Kidney epithelial cell (primary cell): ENCODE results near the gene RAB33A. TPM values are rescaled to one million over a fixed set of nuclear protein-coding genes. Genes with fewer than 3 reads are reported as not detected.
"Not testable (repeated sequence)": the region's sequence is repeated elsewhere in the genome, so short reads cannot be mapped to it uniquely, and the experiment has no call there.

Experiments
- DNase-seq: peaks from one replicate; pipeline ENCODE4 v3.0.0-alpha.2; 2010; ENCODE audit warnings: low read depth
- H3K27me3 ChIP-seq: 2 replicates; pipeline ENCODE4 v1.6.0; 2011; ENCODE audit warnings: low read length; ENCODE audit not compliant: control insufficient read depth, insufficient read depth
- H3K36me3 ChIP-seq: 2 replicates; pipeline ENCODE4 v1.5.1; 2011; ENCODE audit warnings: low read length; ENCODE audit not compliant: control insufficient read depth, insufficient read depth
- H3K4me3 ChIP-seq: 2 replicates; pipeline ENCODE4 v1.5.1; 2011; ENCODE audit warnings: low read depth, mild to moderate bottlenecking, control low read depth, low read length
- total RNA-seq: library from RNA; depleted of rRNA; stranded (reverse); fragments of >200 nt; gene quantifications from 2 replicates; pipeline ENCODE4 v1.2.3, GENCODE V29; 2015
- TF ChIP-seq, protein P1 (sequence below): IDR thresholded peaks from 2 replicates; pipeline ENCODE4 v1.5.1; 2011; ENCODE audit warnings: mild to moderate bottlenecking, moderate library complexity, low read length, control low read depth, inconsistent platforms; ENCODE audit not compliant: insufficient read depth, poor library complexity, severe bottlenecking

RAB33A gene
- total RNA-seq, 1 donor from 2014 or later, result 3.2 TPM

- Histone ChIP-seq H3K4me3 (no peak overlapping the region), H3K27me3 (no peaks in the 10 kb centered on the region), H3K36me3 (no peaks in the 10 kb centered on the region)
- no peak for DNase-seq
- TF ChIP-seq, protein P1, sequence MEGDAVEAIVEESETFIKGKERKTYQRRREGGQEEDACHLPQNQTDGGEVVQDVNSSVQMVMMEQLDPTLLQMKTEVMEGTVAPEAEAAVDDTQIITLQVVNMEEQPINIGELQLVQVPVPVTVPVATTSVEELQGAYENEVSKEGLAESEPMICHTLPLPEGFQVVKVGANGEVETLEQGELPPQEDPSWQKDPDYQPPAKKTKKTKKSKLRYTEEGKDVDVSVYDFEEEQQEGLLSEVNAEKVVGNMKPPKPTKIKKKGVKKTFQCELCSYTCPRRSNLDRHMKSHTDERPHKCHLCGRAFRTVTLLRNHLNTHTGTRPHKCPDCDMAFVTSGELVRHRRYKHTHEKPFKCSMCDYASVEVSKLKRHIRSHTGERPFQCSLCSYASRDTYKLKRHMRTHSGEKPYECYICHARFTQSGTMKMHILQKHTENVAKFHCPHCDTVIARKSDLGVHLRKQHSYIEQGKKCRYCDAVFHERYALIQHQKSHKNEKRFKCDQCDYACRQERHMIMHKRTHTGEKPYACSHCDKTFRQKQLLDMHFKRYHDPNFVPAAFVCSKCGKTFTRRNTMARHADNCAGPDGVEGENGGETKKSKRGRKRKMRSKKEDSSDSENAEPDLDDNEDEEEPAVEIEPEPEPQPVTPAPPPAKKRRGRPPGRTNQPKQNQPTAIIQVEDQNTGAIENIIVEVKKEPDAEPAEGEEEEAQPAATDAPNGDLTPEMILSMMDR, result no peak
These were observed 53.0 kb downstream of the RAB33A start for GRCh38 chrX:130224810-130225209.

DNA sequence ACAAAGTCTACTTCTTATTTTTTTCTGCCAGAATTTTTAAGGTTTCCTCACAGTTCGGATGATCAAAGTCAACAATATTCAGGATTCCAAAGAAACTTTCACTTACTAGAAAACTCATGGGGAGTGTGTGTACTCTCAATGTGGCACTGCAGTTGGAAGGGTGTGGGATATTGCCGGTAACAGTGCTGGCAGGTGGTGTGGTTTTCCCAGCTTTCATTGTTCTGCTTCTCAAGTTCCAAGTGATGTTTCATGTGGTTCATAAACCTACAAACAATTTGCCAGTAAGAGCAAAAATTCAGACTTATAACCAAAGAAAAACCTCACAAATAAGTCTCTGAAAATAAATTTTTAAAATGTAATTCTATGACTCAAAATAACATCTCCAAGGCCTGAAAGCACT is 57.1 kb downstream of the RAB33A start:
- no peak overlapping the region for H3K4me3 ChIP-seq
- no peaks in the 10 kb centered on the region for H3K36me3 ChIP-seq
- no peaks in the 10 kb centered on the region for H3K27me3 ChIP-seq
- no peak for DNase-seq
- TF ChIP-seq, protein P1, result no peak

- H3K27me3 ChIP-seq, H3K36me3 ChIP-seq, H3K4me3 ChIP-seq, DNase-seq: not testable (repeated sequence)
These were observed 59.4 kb downstream of the RAB33A start for GRCh38 chrX:130231184-130231583.

Other genes with a start within 250 kb of the RAB33A start
- gene BCORL1, start 189.3 kb upstream of the RAB33A start, total RNA-seq, result 4.8 and 5.8 TPM in 2 replicates
- gene ELF4, start 61.5 kb upstream of the RAB33A start, total RNA-seq, result 26.9 and 27.9 TPM in 2 replicates
- 26.1 and 27.2 TPM in 2 replicates for gene AIFM1, start 6.1 kb upstream of the RAB33A start, total RNA-seq
- gene ZNF280C, start 96.9 kb downstream of the RAB33A start, total RNA-seq, result 4.6 and 5.3 TPM in 2 replicates
- 8.7 and 11.1 TPM in 2 replicates for gene SLC25A14, start 168.0 kb downstream of the RAB33A start, total RNA-seq
- gene GPR119, start 213.7 kb downstream of the RAB33A start, total RNA-seq, result not detected in 2 replicates
- 18.9 and 27.7 TPM in 2 replicates for gene RBMX2, start 230.0 kb downstream of the RAB33A start, total RNA-seq